ACC112 (cell line): ENCODE results near the gene SYNE1.
A peak's percentile ranks its signal among the peaks of the same experiment; 100 is the strongest.

ENCODE experiments used
- H2AFZ ChIP-seq: fragments of 200-600 bp; sonication (generic); one replicate; pipeline ENCODE4 v1.6.0; 2017; ENCODE audit warnings: antibody characterized with exemption, low read length; ENCODE audit not compliant: unreplicated experiment
- H3K27ac ChIP-seq: fragments of 200-600 bp; sonication (generic); 2 replicates; pipeline ENCODE4 v1.5.1; 2014; ENCODE audit warnings: low read depth, mild to moderate bottlenecking, antibody characterized with exemption, low read length, moderate library complexity
- H3K27me3 ChIP-seq: fragments of 200-600 bp; sonication (generic); 2 replicates; pipeline ENCODE4 v1.6.1; 2014; ENCODE audit warnings: mild to moderate bottlenecking, antibody characterized with exemption, low read length, moderate library complexity, mixed read lengths; ENCODE audit not compliant: insufficient read depth
- H3K36me3 ChIP-seq: fragments of 200-600 bp; sonication (generic); 2 replicates; pipeline ENCODE4 v1.6.1; 2016; ENCODE audit warnings: mild to moderate bottlenecking, antibody characterized with exemption, low read length, moderate library complexity, mixed read lengths; ENCODE audit not compliant: insufficient read depth
- H3K4me1 ChIP-seq: fragments of 200-600 bp; sonication (generic); one replicate; pipeline ENCODE4 v1.6.1; 2016; ENCODE audit warnings: low read length, mixed read lengths; ENCODE audit not compliant: insufficient read depth, unreplicated experiment, control insufficient read depth
- H3K4me3 ChIP-seq: fragments of 200-600 bp; sonication (generic); 2 replicates; pipeline ENCODE4 v1.5.1; 2014; ENCODE audit warnings: mild to moderate bottlenecking, low read depth, low read length
- H3K79me2 ChIP-seq: fragments of 200-600 bp; sonication (generic); one replicate; pipeline ENCODE4 v1.6.0; 2016; ENCODE audit warnings: low read length; ENCODE audit not compliant: control insufficient read depth, unreplicated experiment, insufficient read depth

The SYNE1 gene

DNA sequence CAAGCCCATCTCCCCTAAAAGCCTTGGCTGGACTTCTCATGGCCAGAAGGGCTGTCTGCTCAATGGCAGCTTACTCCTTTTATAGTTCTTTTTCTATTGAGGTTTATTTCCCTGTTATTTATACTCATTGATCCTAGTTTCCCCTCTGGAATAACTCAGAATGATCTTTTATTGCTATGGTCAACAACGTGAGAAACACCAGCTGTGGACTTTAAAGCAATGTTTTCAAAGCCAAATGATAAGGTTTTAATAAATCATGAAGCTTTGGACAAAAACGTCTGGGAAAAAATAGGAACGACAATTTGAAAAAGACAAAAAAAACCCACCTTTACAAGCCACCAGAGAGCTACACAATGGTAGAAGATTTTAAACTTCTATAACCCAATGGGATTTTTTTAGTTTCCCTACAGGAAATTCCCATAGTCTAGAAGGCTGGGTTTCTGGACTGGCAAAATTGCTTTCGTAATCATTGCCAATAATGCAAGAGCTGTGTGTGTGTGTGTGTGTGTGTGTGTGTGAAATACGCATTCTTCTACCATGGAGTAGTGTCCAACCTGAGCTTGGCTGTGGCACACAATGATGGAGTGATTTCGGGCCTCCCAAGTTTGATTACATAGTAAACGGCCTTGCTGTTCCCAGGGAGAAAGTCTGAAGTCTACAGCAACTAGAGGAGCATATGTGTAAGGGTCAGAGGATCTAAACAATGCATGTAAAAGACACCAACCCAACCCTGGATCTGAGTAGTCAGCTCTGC lies 396.0 kb downstream of the SYNE1 start:
- Histone ChIP-seq H3K79me2 (no peaks in the 10 kb centered on the region), H2AFZ (no peak overlapping the region), H3K27ac (no peak overlapping the region), H3K4me1 (no peaks in the 10 kb centered on the region), H3K27me3 (no peaks in the 10 kb centered on the region), H3K36me3 (peaks cover 15% of the 10 kb centered on the region; the same call in 1 of the 2 replicates), H3K4me3 (no peak overlapping the region)

DNA sequence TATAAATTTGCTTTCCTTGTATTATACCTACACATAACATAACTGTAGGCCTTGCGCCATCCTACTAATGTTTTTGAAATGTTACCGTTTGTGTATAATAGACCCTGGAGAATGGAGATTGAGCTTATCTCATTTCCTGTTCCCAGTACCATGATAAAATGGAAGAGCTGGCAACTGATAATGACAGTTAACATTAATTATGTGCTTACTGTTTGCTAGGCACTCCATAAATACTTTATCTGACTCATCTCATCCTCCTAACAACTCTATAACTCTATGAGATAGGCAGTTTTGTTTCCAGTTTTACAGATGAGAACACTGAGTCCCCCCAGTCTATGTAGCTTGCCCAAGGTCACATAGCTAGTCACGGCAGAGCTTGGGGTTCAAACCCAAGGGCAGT lies 396.7 kb downstream of the SYNE1 start:
- Histone ChIP-seq H3K27ac (no peak overlapping the region), H3K36me3 (peaks cover 15% of the 10 kb centered on the region; the same call in 1 of the 2 replicates), H3K79me2 (no peaks in the 10 kb centered on the region), H2AFZ (no peak overlapping the region), H3K4me1 (no peaks in the 10 kb centered on the region), H3K4me3 (no peak overlapping the region), H3K27me3 (no peaks in the 10 kb centered on the region)

DNA sequence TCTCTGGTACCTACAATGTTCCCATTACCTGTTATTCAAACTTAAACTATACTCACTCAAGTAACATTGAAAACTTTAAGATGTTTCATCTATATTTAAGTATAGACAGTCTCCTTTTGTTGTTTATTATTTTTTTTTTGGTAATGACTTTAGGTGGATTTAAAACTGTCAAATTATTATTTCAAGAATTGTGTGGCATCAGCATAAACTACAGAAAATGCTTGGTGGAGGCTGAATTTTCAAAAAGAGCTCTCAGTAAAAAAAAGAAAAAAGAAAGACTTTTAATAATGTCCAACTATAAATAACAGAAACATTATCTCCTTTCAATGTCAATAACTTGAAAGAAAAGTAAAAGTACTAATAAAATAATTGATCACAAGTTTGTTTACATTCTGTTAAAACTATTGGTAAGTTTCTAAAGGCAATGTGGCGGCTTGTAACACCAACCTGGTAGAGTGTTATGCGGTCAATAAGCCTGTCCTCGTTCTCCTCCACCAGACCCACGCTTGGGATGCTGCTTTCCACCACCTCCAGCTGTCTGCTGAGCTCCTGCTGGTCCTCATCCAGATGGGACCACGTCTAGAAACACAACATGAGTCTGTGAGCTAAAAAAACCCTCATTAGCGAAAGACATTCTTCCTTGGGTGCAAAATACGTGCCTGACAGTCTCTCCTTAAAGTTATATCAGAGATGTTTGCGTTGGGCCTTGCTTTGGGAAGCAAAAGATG lies 400.6 kb downstream of the SYNE1 start:
- Histone ChIP-seq H3K4me3 (no peak overlapping the region), H3K36me3 (peaks cover 7% of the 10 kb centered on the region), H3K27me3 (no peaks in the 10 kb centered on the region), H2AFZ (no peak overlapping the region), H3K79me2 (no peaks in the 10 kb centered on the region), H3K4me1 (peaks cover 15% of the 10 kb centered on the region), H3K27ac (no peak overlapping the region)

DNA sequence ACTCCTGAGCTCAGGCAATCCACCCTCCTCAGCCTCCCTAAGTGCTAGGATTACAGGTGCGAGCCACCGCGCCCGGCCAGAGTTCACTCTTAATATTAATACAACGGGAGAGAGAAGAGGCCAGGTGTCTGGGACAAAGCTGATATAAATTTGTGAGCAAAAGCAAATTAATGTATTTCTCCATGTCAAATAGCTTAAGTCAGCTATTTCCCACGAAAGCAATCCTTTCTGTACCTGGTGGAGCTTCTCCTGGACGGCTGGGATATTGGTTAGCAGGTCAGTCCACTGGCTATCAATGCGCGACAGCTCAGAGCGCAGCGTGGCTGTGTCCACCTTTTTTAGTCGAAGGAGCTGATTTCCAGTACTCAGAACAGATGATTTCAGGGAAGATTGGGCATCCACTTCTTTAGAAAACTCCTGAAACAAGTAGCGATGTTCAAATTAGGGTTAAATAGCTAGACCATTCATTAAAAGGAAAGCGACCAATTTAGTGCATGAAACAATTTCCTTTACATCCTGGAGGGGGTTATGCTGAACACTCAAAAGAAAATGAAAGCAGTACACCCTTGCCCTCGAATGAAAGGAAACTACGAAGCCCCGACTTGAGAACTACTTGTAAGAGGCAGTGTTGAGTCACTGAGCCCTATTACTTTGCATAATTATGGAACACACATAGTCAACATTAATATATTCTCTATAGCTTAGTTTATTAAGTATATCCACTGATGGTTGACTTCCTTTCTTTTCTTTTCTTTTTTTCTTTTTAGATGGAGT lies 403.4 kb downstream of the SYNE1 start:
- no peaks in the 10 kb centered on the region for H3K27me3 ChIP-seq
- H3K4me1 ChIP-seq, result peaks cover 15% of the 10 kb centered on the region
- H3K4me3 ChIP-seq, result no peak overlapping the region
- H3K36me3 ChIP-seq, result peaks cover 12% of the 10 kb centered on the region; the same call in 1 of the 2 replicates
- H3K79me2 ChIP-seq, result no peaks in the 10 kb centered on the region
- H2AFZ ChIP-seq, result no peak overlapping the region
- peak overlapping the region; percentile 73 for H3K27ac ChIP-seq

- Histone ChIP-seq H3K36me3 (peaks cover 12% of the 10 kb centered on the region; the same call in 1 of the 2 replicates), H2AFZ (peak overlapping the region; percentile 28), H3K4me1 (peaks cover 15% of the 10 kb centered on the region), H3K4me3 (no peak overlapping the region), H3K27ac (peak overlapping the region; percentile 73), H3K79me2 (no peaks in the 10 kb centered on the region), H3K27me3 (no peaks in the 10 kb centered on the region)
These were observed 404.5 kb downstream of the SYNE1 start for GRCh38 chr6:152232501-152233151.

DNA sequence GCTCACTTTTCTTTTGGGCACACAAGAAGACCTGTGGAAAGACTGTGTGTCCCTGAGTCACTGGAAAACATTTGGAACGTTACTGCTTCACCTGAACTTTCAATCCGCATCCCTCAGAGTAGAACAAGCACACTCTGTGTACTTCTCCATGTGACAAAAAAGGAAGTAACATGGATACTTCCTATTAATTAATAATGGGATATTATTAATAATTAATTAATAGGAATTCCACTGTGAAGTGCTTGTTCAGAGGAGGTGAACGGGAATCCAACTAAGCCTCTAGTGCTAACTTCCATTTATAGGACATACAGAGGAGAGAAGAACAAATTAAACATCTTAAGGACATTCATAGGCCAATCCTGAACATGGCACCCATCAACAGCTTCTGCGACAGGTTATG lies 407.8 kb downstream of the SYNE1 start:
- peaks cover 18% of the 10 kb centered on the region; the same call in 1 of the 2 replicates for H3K36me3 ChIP-seq
- no peaks in the 10 kb centered on the region for H3K27me3 ChIP-seq
- peaks cover 15% of the 10 kb centered on the region for H3K4me1 ChIP-seq
- no peaks in the 10 kb centered on the region for H3K79me2 ChIP-seq
- no peak overlapping the region for H3K27ac ChIP-seq
- H3K4me3 ChIP-seq, result no peak overlapping the region
- H2AFZ ChIP-seq, result no peak overlapping the region

DNA sequence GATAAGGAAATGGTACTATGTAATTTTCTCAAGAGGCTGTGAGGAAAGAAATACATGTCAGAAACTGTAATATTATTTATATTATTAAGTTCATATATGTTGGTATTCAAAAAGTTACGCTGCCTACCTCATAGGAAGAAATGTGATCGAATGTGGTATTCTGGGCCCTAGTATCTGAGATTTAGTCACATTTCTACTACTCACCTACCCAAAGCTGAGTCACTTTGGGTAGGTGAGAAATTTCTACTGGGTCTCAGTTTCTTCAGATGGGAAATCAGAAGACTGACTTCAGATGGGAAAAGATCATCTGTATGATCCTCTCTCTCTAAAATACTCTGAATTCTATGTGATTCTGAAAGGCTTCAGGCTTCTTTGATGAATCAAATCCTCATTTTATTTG lies 411.0 kb downstream of the SYNE1 start:
- Histone ChIP-seq H3K36me3 (peaks cover 42% of the 10 kb centered on the region), H3K4me3 (no peak overlapping the region), H2AFZ (no peak overlapping the region)

DNA sequence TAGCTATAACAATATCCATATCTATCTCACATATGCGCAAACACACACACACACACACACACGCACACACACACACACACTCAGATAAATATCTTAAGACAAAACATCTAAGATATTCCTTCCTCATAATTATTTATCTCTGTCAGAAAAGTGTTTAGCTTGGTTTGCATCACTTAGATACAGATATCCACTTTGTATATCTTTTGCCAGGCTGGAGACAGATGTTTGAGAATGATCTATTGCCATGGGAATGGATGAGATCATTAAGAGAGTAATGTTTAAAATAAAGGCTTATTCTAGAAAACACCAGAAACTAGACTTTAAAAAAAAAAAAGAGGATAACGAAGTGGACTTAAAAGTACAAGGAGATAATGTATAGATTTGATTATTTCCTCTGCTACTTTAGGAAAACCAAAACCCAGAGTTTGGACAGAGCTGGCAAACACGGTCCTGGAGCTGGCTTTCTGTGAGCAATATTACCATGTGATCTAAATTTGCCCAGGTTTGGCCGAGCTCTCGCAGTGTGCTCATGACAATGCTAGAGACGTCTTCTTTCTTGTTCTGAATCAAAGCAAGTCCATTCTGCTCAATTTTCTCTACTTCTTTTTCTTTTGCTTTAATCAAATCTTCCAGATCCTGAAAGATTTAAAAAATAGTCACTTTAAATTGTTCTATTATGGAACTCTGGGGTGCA lies 411.8 kb downstream of the SYNE1 start:
- Histone ChIP-seq H3K36me3 (peaks cover 42% of the 10 kb centered on the region), H3K79me2 (no peaks in the 10 kb centered on the region), H3K4me3 (no peak overlapping the region), H2AFZ (no peak overlapping the region), H3K27ac (no peak overlapping the region), H3K27me3 (no peaks in the 10 kb centered on the region), H3K4me1 (no peaks in the 10 kb centered on the region)

More for the DNA sequence above, 411.0 kb downstream of the SYNE1 start:
- Histone ChIP-seq H3K27ac (no peak overlapping the region), H3K27me3 (no peaks in the 10 kb centered on the region), H3K79me2 (no peaks in the 10 kb centered on the region), H3K4me1 (no peaks in the 10 kb centered on the region)

- Histone ChIP-seq H3K36me3 (peaks cover 47% of the 10 kb centered on the region), H2AFZ (no peak overlapping the region), H3K79me2 (no peaks in the 10 kb centered on the region), H3K27ac (no peak overlapping the region), H3K4me3 (no peak overlapping the region), H3K27me3 (no peaks in the 10 kb centered on the region), H3K4me1 (no peaks in the 10 kb centered on the region)
These were observed 413.5 kb downstream of the SYNE1 start for GRCh38 chr6:152223636-152224035.
